Activated T-cell treated with anti-CD3 and anti-CD28 coated beads for 48 hours (primary cell): Measurements from ENCODE around the gene OGFOD1.

Source experiments
- DNase-seq: peaks from one replicate; pipeline ENCODE4 v3.0.0-alpha.2; 2020; ENCODE audit warnings: low read depth

OGFOD1 gene

GRCh38 chr16:56450986-56451752 is at the start of gene OGFOD1, which contains the start of gene NUDT21:
TSS of gene OGFOD1 (plus strand) at chr16:56451554. CDS start at chr16:56451613, 59 bp downstream.
TSS of gene NUDT21 (minus strand) at chr16:56451332. CDS start at chr16:56451202, 130 bp downstream.
- DNase-seq, result peak; percentile 84

GRCh38 chr16:56405977-56406672 is 45.2 kb upstream of the OGFOD1 start:
- DNase-seq, result no peak

- no peak for DNase-seq
Measured at GRCh38 chr16:56408379-56409098, 42.8 kb upstream of the OGFOD1 start.

- DNase-seq, result no peak
Measured at GRCh38 chr16:56409195-56409594, 42.2 kb upstream of the OGFOD1 start.

- DNase-seq, result no peak
Measured at GRCh38 chr16:56411123-56411522, 40.2 kb upstream of the OGFOD1 start.

- no peak for DNase-seq
Measured at GRCh38 chr16:56411624-56412023, 39.7 kb upstream of the OGFOD1 start.

GRCh38 chr16:56413381-56413780 is 38.0 kb upstream of the OGFOD1 start:
- no peak for DNase-seq

- no peak for DNase-seq
Measured at GRCh38 chr16:56414366-56414765, 37.0 kb upstream of the OGFOD1 start.

- DNase-seq, result no peak
Measured at GRCh38 chr16:56415875-56416274, 35.5 kb upstream of the OGFOD1 start.

- no peak for DNase-seq
Measured at GRCh38 chr16:56417138-56417537, 34.2 kb upstream of the OGFOD1 start.

- no peak for DNase-seq
Measured at GRCh38 chr16:56419740-56420548, 31.4 kb upstream of the OGFOD1 start.

GRCh38 chr16:56420613-56421012 is 30.7 kb upstream of the OGFOD1 start:
- no peak for DNase-seq

- no peak for DNase-seq
Measured at GRCh38 chr16:56421313-56421712, 30.0 kb upstream of the OGFOD1 start.

GRCh38 chr16:56421976-56422669 is 29.2 kb upstream of the OGFOD1 start:
- DNase-seq, result no peak

GRCh38 chr16:56422896-56423441 is 28.4 kb upstream of the OGFOD1 start:
- DNase-seq, result no peak

- no peak for DNase-seq
Measured at GRCh38 chr16:56423584-56424403, 27.6 kb upstream of the OGFOD1 start.

GRCh38 chr16:56424404-56424764 is 27.0 kb upstream of the OGFOD1 start:
- DNase-seq, result no peak

- peak; percentile 30 for DNase-seq
Measured at GRCh38 chr16:56424791-56425438, 26.4 kb upstream of the OGFOD1 start.

- DNase-seq, result peak; percentile 76
Measured at GRCh38 chr16:56425439-56425832, 25.9 kb upstream of the OGFOD1 start, which contains the start of gene AMFR. TSS of gene AMFR (minus strand) at chr16:56425545. CDS start at chr16:56425327, 218 bp downstream.
